ENCODE measurements around the gene MCRIP2. TPM values are rescaled to one million over a fixed set of nuclear protein-coding genes. Genes with fewer than 3 reads are reported as not detected.
A peak's percentile ranks its signal among the peaks of the same experiment; 100 is the strongest.

Gene MCRIP2
- total RNA-seq, 1 donor from 2014 or later, result 2.9 TPM

- Mint-ChIP-seq H3K27ac (ENCODE audit: unreplicated experiment) (no peak overlapping the region), H3K27me3 (ENCODE audit: unreplicated experiment) (peaks cover 8% of the 10 kb centered on the region), H3K4me3 (ENCODE audit: unreplicated experiment) (no peak overlapping the region), H3K4me1 (ENCODE audit: unreplicated experiment) (peaks cover 6% of the 10 kb centered on the region), H3K36me3 (ENCODE audit: low read depth, unreplicated experiment) (no peaks in the 10 kb centered on the region), H3K9me3 (ENCODE audit: unreplicated experiment) (no peaks in the 10 kb centered on the region)
- DNase-seq (ENCODE audit: low spot score), result no peak
- TF ChIP-seq CTCF (IDR thresholded peaks at IDR 0.05; ENCODE audit: unreplicated experiment), result no peak
Observed at GRCh38 chr16:638034-638543, 3.5 kb upstream of the MCRIP2 start.

- Mint-ChIP-seq H3K36me3 (ENCODE audit: low read depth, unreplicated experiment) (no peaks in the 10 kb centered on the region), H3K4me3 (ENCODE audit: unreplicated experiment) (no peak overlapping the region), H3K9me3 (ENCODE audit: unreplicated experiment) (no peaks in the 10 kb centered on the region), H3K27ac (ENCODE audit: unreplicated experiment) (no peak overlapping the region), H3K27me3 (ENCODE audit: unreplicated experiment) (peaks cover 8% of the 10 kb centered on the region), H3K4me1 (ENCODE audit: unreplicated experiment) (peaks cover 6% of the 10 kb centered on the region)
- no peak for DNase-seq (ENCODE audit: low spot score)
- no peak for TF ChIP-seq CTCF (IDR thresholded peaks at IDR 0.05; ENCODE audit: unreplicated experiment)
Observed at GRCh38 chr16:638836-639235, 2.8 kb upstream of the MCRIP2 start.

- Mint-ChIP-seq H3K4me3 (ENCODE audit: unreplicated experiment) (peak overlapping the region; percentile 62), H3K27me3 (ENCODE audit: unreplicated experiment) (peaks cover 8% of the 10 kb centered on the region), H3K36me3 (ENCODE audit: low read depth, unreplicated experiment) (no peaks in the 10 kb centered on the region), H3K27ac (ENCODE audit: unreplicated experiment) (no peak overlapping the region), H3K4me1 (ENCODE audit: unreplicated experiment) (peaks cover 6% of the 10 kb centered on the region), H3K9me3 (ENCODE audit: unreplicated experiment) (no peaks in the 10 kb centered on the region)
- DNase-seq (ENCODE audit: low spot score), result no peak
- TF ChIP-seq CTCF (IDR thresholded peaks at IDR 0.05; ENCODE audit: unreplicated experiment), result no peak
Observed at GRCh38 chr16:640614-641013, 1.0 kb upstream of the MCRIP2 start.

- H3K27me3 Mint-ChIP-seq (ENCODE audit: unreplicated experiment), result peaks cover 3% of the 10 kb centered on the region
- no peak overlapping the region for H3K4me3 Mint-ChIP-seq (ENCODE audit: unreplicated experiment)
- H3K4me1 Mint-ChIP-seq (ENCODE audit: unreplicated experiment), result peaks cover 2% of the 10 kb centered on the region
- no peak for TF ChIP-seq CTCF (IDR thresholded peaks at IDR 0.05; ENCODE audit: unreplicated experiment)
- H3K9me3 Mint-ChIP-seq (ENCODE audit: unreplicated experiment), result no peaks in the 10 kb centered on the region
- no peak overlapping the region for H3K27ac Mint-ChIP-seq (ENCODE audit: unreplicated experiment)
- no peak for DNase-seq (ENCODE audit: low spot score)
- H3K36me3 Mint-ChIP-seq (ENCODE audit: low read depth, unreplicated experiment), result no peaks in the 10 kb centered on the region
Observed at GRCh38 chr16:642189-643049, 791 bp downstream of the MCRIP2 start.

- Mint-ChIP-seq H3K4me1 (ENCODE audit: unreplicated experiment) (peaks cover 2% of the 10 kb centered on the region), H3K9me3 (ENCODE audit: unreplicated experiment) (no peaks in the 10 kb centered on the region), H3K27me3 (ENCODE audit: unreplicated experiment) (peaks cover 3% of the 10 kb centered on the region), H3K27ac (ENCODE audit: unreplicated experiment) (no peak overlapping the region), H3K36me3 (ENCODE audit: low read depth, unreplicated experiment) (no peaks in the 10 kb centered on the region), H3K4me3 (ENCODE audit: unreplicated experiment) (no peak overlapping the region)
- no peak for DNase-seq (ENCODE audit: low spot score)
- no peak for TF ChIP-seq CTCF (IDR thresholded peaks at IDR 0.05; ENCODE audit: unreplicated experiment)
Observed at GRCh38 chr16:643050-643368, 1.4 kb downstream of the MCRIP2 start.
